GM12878 (cell line): Measurements from ENCODE around the gene DYTN. TPM values are rescaled to one million over a fixed set of nuclear protein-coding genes. Genes with fewer than 3 reads are reported as not detected.

Source experiments
- ATAC-seq: fragments of 200-7000 bp; cut with Tn5 transposase; 3 replicates; pipeline ENCODE4 v1.9.1; 2020; ENCODE audit warnings: mild to moderate bottlenecking, moderate library complexity
- BruUV-seq: library from RNA; stranded (reverse); fragments of 400-500 nt; replicated peaks from 2 replicates; lab custom pipeline; 2021; lab: Mats Ljungman, UMichigan
- CTCF ChIA-PET: fragments of 300-600 bp; sonication (Branson Sonifier 250); formaldehyde crosslinking; extraction: SDS; loops from one replicate; lab custom pipeline; 2021; ENCODE audit warnings: inconsistent platforms; lab: Yijun Ruan, JAX
- POLR2A ChIA-PET: fragments of 350-600 bp; formaldehyde crosslinking; extraction: SDS; loops from one replicate; lab custom pipeline; 2021; ENCODE audit warnings: inconsistent platforms; lab: Charles Lee
- RAD21 ChIA-PET: fragments of 300-600 bp; sonication (Branson Sonifier 250); formaldehyde crosslinking; loops from one replicate; lab custom pipeline; 2023; ENCODE audit warnings: antibody characterized with exemption; ENCODE audit not compliant: unreplicated experiment; lab: Charles Lee
- SMC1A ChIA-PET: fragments of 300-600 bp; sonication (Branson Sonifier 250); formaldehyde crosslinking; loops from one replicate; lab custom pipeline; 2023; ENCODE audit not compliant: unreplicated experiment, uncharacterized antibody; lab: Charles Lee
- DNase-seq: peaks from one replicate; pipeline ENCODE4 v3.0.0-alpha.2; 2011; ENCODE audit warnings: low read depth, low spot score
- FAIRE-seq: peaks from 3 replicates; lab custom pipeline; 2011; peaks lifted over from hg19 to GRCh38; lab: Jason Lieb, UNC
- H2AFZ ChIP-seq: 2 replicates; pipeline ENCODE4 v1.6.0; 2011; ENCODE audit warnings: low read depth, low read length, control low read depth; ENCODE audit not compliant: control insufficient read depth
- H3K27ac ChIP-seq: 2 replicates; pipeline ENCODE4 v1.5.1; 2011; ENCODE audit warnings: control low read depth; ENCODE audit not compliant: control insufficient read depth, insufficient read depth
- H3K27me3 ChIP-seq, 2 experiments: replicated peaks in 1 of 2; 2 replicates each; pipeline versions ENCODE4 v1.6.0 to v1.6.1; 2011; ENCODE audit warnings: low read length in 1 of 2; ENCODE audit not compliant: control insufficient read depth in 2 of 2, insufficient read depth in 2 of 2
- H3K36me3 ChIP-seq, 2 experiments: 2 replicates each; pipeline ENCODE4 v1.5.1; 2011; ENCODE audit warnings: low read length in 1 of 2; ENCODE audit not compliant: control insufficient read depth in 2 of 2, insufficient read depth in 2 of 2
- H3K4me1 ChIP-seq: 2 replicates; pipeline ENCODE4 v1.6.1; 2011; ENCODE audit warnings: mild to moderate bottlenecking, low read length, moderate library complexity, mixed read lengths; ENCODE audit not compliant: control insufficient read depth, insufficient read depth
- H3K4me2 ChIP-seq: 2 replicates; pipeline ENCODE4 v1.6.0; 2011; ENCODE audit warnings: control low read depth; ENCODE audit not compliant: control insufficient read depth, insufficient read depth
- H3K4me3 ChIP-seq: fragments of 200-600 bp; sonication (generic); 2 replicates; pipeline ENCODE4 v1.5.1; 2016
- H3K79me2 ChIP-seq: 2 replicates; pipeline ENCODE4 v1.6.0; 2011; ENCODE audit warnings: low read length; ENCODE audit not compliant: control insufficient read depth, insufficient read depth
- H3K9ac ChIP-seq: 2 replicates; pipeline ENCODE4 v1.8.0; 2011; ENCODE audit warnings: low read length, control low read depth, mixed read lengths; ENCODE audit not compliant: control insufficient read depth, insufficient read depth
- H3K9me3 ChIP-seq: replicated peaks from 3 replicates; pipeline ENCODE4 v1.5.1; 2011; ENCODE audit warnings: mild to moderate bottlenecking, low read length; ENCODE audit not compliant: control insufficient read depth, insufficient read depth
- H4K20me1 ChIP-seq: 2 replicates; pipeline ENCODE4 v1.6.0; 2011; ENCODE audit not compliant: control insufficient read depth, insufficient read depth
- EZH2 ChIP-seq: IDR thresholded peaks from 2 replicates; pipeline ENCODE4 v1.6.1; 2012; ENCODE audit warnings: low read depth, mild to moderate bottlenecking, control low read depth, inconsistent platforms, low read length, borderline replicate concordance; ENCODE audit not compliant: control insufficient read depth
- MXI1 ChIP-seq: fragments of 150-350 bp; IDR thresholded peaks from 2 replicates; pipeline ENCODE4 v1.6.1; 2011; ENCODE audit warnings: low read depth, mild to moderate bottlenecking, inconsistent platforms, low read length, improper control_type of control experiment
- NFYB ChIP-seq: IDR thresholded peaks from 2 replicates; pipeline ENCODE4 v1.6.1; 2011; ENCODE audit warnings: low read depth, mild to moderate bottlenecking, low read length, improper control_type of control experiment, moderate library complexity; ENCODE audit not compliant: insufficient read depth
- whole genome bisulfite sequencing: methylation state at CpG from one replicate; pipeline ENCODE4 v1.1.6; 2016; ENCODE audit warnings: low lambda C conversion rate; ENCODE audit not compliant: insufficient replicate concordance, insufficient coverage; ENCODE audit errors: missing lambda C conversion rate; 5-methylcytosine and 5-hydroxymethylcytosine counted together
- in situ Hi-C: fragments of 300-500 bp; cut with MboI; formaldehyde crosslinking; loops from 9 replicates; pipeline ENCODE4 v1.14.3; 2018; ENCODE audit warnings: mixed read lengths
- intact Hi-C: fragments of 100-400 bp; cut with micrococcal nuclease; formaldehyde crosslinking; loops from one replicate; pipeline ENCODE4 v1.14.2; 2022; ENCODE audit not compliant: unreplicated experiment
- polyA plus RNA-seq, 11 experiments: library from polyadenylated mRNA; depleted of rRNA in 4 of 11; unstranded in 6 of 11; stranded (reverse) in 5 of 11; fragments of >200 nt; fragmentation: Nextera tagmentation in 4 of 11; fragmentation: Illumina TruSeq in 1 of 11; extraction: Ambion mirVana in 4 of 11; extraction: Trizol in 1 of 11; gene quantifications; 1 replicate in 1 of 11; 2 replicates in 10 of 11; pipeline versions ENCODE4 v1.2.1 to v1.2.3, GENCODE V29; 2011 to 2016; ENCODE audit warnings: inconsistent platforms in 2 of 11, missing spikeins in 2 of 11, low read depth in 1 of 11
- total RNA-seq, 4 experiments: library from RNA; depleted of rRNA in 3 of 4; stranded (reverse); fragments of >200 nt in 3 of 4; fragmentation: Illumina TruSeq in 1 of 4; extraction: Trizol in 1 of 4; gene quantifications; 2 replicates each; pipeline versions ENCODE4 v1.2.1 to v1.2.3, GENCODE V29; 2013 to 2021

DYTN gene
- total and polyA plus RNA-seq, 10 of the 15 experiments (the other 5 are each of a cell fraction or from before 2014, with no cell fraction given): 0.02 to 0.32 (median 0.09) TPM; not detected in 3

DNA sequence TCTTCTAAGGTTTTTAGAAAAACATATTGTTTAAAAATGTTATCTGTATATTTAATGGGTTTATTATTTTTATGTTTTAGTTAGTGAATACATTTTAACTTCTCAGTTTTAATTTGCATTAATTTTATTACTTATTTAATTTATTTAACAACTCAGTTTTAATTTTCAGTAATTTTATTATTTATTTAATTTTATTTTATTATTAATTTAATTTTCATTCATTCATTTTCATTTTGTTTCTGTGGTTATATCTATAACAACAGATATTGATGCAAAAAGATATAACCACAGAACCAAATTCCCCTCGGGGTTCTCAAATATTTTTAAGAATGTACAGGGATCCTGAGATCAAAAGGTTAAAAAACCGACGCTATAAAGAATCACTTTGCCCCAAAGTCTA is 52.9 kb downstream of the DYTN start:
- no peak for DNase-seq
- no peak for ATAC-seq
- in situ Hi-C loops: no loop called here

DNA sequence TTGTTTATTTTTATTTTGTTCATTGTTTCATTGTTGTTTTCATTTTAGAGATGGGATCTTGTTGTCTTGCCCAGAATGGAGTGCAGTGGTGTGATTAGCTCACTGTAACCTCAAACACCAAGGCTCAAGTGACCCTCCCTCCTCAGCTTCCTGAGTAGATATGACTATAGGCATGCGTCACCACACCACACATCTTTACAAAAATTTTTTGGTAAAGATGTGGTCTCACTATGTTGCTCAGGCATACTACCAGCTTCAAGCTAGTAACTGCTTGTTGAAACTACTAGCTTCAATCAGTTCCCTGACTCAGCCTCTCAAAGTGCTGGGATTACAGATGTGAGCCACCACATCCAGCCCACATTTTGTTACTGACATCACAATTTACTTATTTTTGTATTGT is 61.1 kb downstream of the DYTN start:
- no peak overlapping the region for H2AFZ ChIP-seq

More for the DNA sequence above, 52.9 kb downstream of the DYTN start:
- no TSS peak for BruUV-seq
- no peaks in the 10 kb centered on the region for H3K36me3 ChIP-seq
- ChIA-PET RAD21 (no interaction called here), SMC1A (interaction anchor here (1.1 kb wide), 1 partner anchor 12 kb away, joined by 3 read pairs; no protein-coding TSS in a partner anchor)
- H3K79me2 ChIP-seq: no peaks in the 10 kb centered on the region
- H3K27ac ChIP-seq: no peak overlapping the region
- 53% methylated on average over 3 of the region's 3 CpGs for WGBS
- H3K4me2 ChIP-seq: no peak overlapping the region
- intact Hi-C loops: no loop called here
- TF ChIP-seq EZH2: no peak
- no peak for TF ChIP-seq MXI1
- TF ChIP-seq, all 136 proteins: peak for 0
- H3K27me3 ChIP-seq: no peaks in the 10 kb centered on the region
- ChIA-PET POLR2A (no interaction called here), CTCF (no interaction called here)
- FAIRE-seq: no peak
- no peaks in the 10 kb centered on the region for H3K9me3 ChIP-seq
- H2AFZ ChIP-seq: no peak overlapping the region
- no peaks in the 10 kb centered on the region for H4K20me1 ChIP-seq
- H3K9ac ChIP-seq: no peak overlapping the region
- H3K4me3 ChIP-seq: no peak overlapping the region
- H3K4me1 ChIP-seq: no peaks in the 10 kb centered on the region

More for the DNA sequence above, 61.1 kb downstream of the DYTN start:
- DNase-seq (no peak), FAIRE-seq (no peak), ATAC-seq (peak; percentile 53)
- POLR2A ChIA-PET: no interaction called here
- SMC1A ChIA-PET: interaction anchor here (0.6 kb wide), 1 partner anchor 135 kb away, joined by 4 read pairs; no protein-coding TSS in a partner anchor
- WGBS: 0% methylated on average over 1 of the region's 1 CpG
- no peaks in the 10 kb centered on the region for H3K36me3 ChIP-seq
- H3K27ac ChIP-seq: no peak overlapping the region
- no peak overlapping the region for H3K9ac ChIP-seq
- H3K79me2 ChIP-seq: no peaks in the 10 kb centered on the region
- CTCF ChIA-PET: no interaction called here
- in situ Hi-C loops (no loop called here), intact Hi-C loops (no loop called here)
- no peaks in the 10 kb centered on the region for H3K27me3 ChIP-seq
- no peaks in the 10 kb centered on the region for H3K4me1 ChIP-seq
- no peak overlapping the region for H3K4me3 ChIP-seq
- no peak for TF ChIP-seq NFYB
- no peaks in the 10 kb centered on the region for H4K20me1 ChIP-seq
- H3K9me3 ChIP-seq: no peaks in the 10 kb centered on the region
- no TSS peak for BruUV-seq
- H3K4me2 ChIP-seq: no peak overlapping the region
- RAD21 ChIA-PET: no interaction called here
